Psoas muscle (tissue), 8 donors: Measurements from ENCODE around the gene ZNF469. TPM values are rescaled to one million over a fixed set of nuclear protein-coding genes. Genes with fewer than 3 reads are reported as not detected.
"Not testable (repeated sequence)": the region's sequence is repeated elsewhere in the genome, so short reads cannot be mapped to it uniquely, and the experiment has no call there.

Experiments
- ATAC-seq, 4 donors: fragments of 200-7000 bp; cut with Tn5 transposase; one replicate each; pipeline ENCODE4 v1.9.1; 2020; ENCODE audit warnings: moderate library complexity in 3 of 4, mild to moderate bottlenecking in 2 of 4
- DNase-seq, 2 donors: peaks; one replicate each; pipeline ENCODE4 v3.0.0-alpha.2; 2020
- H3K27ac ChIP-seq: fragments of 200-600 bp; one replicate; pipeline ENCODE4 v1.8.0; 2022
- H3K27me3 ChIP-seq, 3 donors: fragments of 200-600 bp in 1 of 3; one replicate each; pipeline versions ENCODE4 v1.6.1 to v1.8.0; 2013 to 2022; ENCODE audit warnings: low read length in 2 of 3, mild to moderate bottlenecking in 2 of 3, moderate library complexity in 1 of 3; ENCODE audit not compliant: insufficient read depth in 3 of 3
- H3K36me3 ChIP-seq, 2 donors: fragments of 200-600 bp in 1 of 2; one replicate each; pipeline versions ENCODE4 v1.6.1 to v1.8.0; 2013 to 2022; ENCODE audit warnings: low read depth in 1 of 2, mild to moderate bottlenecking in 1 of 2, moderate library complexity in 1 of 2; ENCODE audit not compliant: insufficient read depth in 1 of 2
- H3K4me1 ChIP-seq: fragments of 200-600 bp; one replicate; pipeline ENCODE4 v1.8.0; 2022
- H3K4me3 ChIP-seq: fragments of 200-600 bp; one replicate; pipeline ENCODE4 v1.8.0; 2022; ENCODE audit warnings: mild to moderate bottlenecking
- H3K9me3 ChIP-seq: fragments of 200-600 bp; one replicate; pipeline ENCODE4 v1.8.0; 2022
- WGBS, 3 donors: extraction: QIAGEN DNeasy Blood & Tissue Kit; methylation state at CpG; one replicate each; pipeline versions ENCODE4 v1.1.6 to v1.1.7; 2013; 5-methylcytosine and 5-hydroxymethylcytosine counted together
- intact Hi-C, 2 donors: fragments of 100-400 bp; cut with DNase I; formaldehyde crosslinking; loops; one replicate each; pipeline versions ENCODE4 v1.11.0 to v1.14.2; 2022
- polyA plus RNA-seq, 3 donors: library from polyadenylated mRNA; stranded (reverse); fragments of 200-250 nt; gene quantifications; one replicate each; pipeline ENCODE4 v1.2.3, GENCODE V29; 2013
- total RNA-seq, 4 donors: library from RNA; stranded (reverse); fragmentation: NEBNext Ultra II Directional in 2 of 4; extraction: Animal tissue kit (Norgen Biotek cat#: 25700) in 2 of 4; gene quantifications; one replicate each; pipeline versions ENCODE4 v1.2.1 to v1.2.4, GENCODE V29; 2021 to 2023
- TF ChIP-seq, protein P1 (sequence below): fragments of 200-600 bp; IDR thresholded peaks from one replicate; pipeline ENCODE4 v1.8.0; 2022; ENCODE audit warnings: antibody characterized with exemption
- donor health status: healthy with polysubstance abuse.
- donor health status: DM: no; HTN: no; CAD: no; lungs with moderate emphysema.
- donor health status: Bipolar disorder and iron deficiency.
- donor health status: healthy.
- donor health status: DM: yes; HTN: yes; CAD: no.
- donor health status: DM: no; HTN: no; CAD: no.
- donor health status: DM: no; HTN: no; CAD: no.
- donor health status: DM: yes; HTN: yes; CAD: no.

ZNF469 gene
- total and polyA plus RNA-seq, 7 donors, result 0.08 to 1.7 (median 0.30) TPM

DNA sequence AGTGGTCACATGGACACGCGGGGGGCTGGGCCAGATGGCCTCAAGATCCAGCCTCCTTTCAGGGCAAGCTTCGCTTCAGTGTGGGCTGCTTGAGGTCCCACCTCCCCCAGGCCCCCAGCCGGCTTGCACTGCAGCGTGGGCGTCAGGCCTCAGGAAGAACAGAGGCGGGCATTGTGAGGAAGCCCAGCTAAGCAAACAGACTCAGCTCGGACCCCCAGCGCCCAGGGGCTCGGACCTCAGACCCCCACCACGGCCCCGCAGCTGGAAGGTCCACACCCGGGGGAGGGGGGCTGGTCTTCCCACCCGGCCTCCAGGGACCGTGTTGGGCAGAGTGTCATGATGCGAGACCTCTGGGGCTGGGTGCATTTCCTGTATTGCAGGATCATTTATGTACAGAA is 24.7 kb upstream of the ZNF469 start:
- peak; percentile 8 to 23 for DNase-seq
- Histone ChIP-seq H3K27me3 (peaks cover 0 to 11% (median 6%) of the 10 kb centered on the region in 3 donors), H3K9me3 (no peaks in the 10 kb centered on the region), H3K27ac (no peak overlapping the region), H3K4me1 (no peaks in the 10 kb centered on the region), H3K4me3 (no peak overlapping the region), H3K36me3 (no peaks in the 10 kb centered on the region)
- 73 to 76% (median 74%) methylated on average over 15 to 16 of the region's 16 CpGs for WGBS, 3 donors
- intact Hi-C loops, result no loop called here
- TF ChIP-seq, protein P1, sequence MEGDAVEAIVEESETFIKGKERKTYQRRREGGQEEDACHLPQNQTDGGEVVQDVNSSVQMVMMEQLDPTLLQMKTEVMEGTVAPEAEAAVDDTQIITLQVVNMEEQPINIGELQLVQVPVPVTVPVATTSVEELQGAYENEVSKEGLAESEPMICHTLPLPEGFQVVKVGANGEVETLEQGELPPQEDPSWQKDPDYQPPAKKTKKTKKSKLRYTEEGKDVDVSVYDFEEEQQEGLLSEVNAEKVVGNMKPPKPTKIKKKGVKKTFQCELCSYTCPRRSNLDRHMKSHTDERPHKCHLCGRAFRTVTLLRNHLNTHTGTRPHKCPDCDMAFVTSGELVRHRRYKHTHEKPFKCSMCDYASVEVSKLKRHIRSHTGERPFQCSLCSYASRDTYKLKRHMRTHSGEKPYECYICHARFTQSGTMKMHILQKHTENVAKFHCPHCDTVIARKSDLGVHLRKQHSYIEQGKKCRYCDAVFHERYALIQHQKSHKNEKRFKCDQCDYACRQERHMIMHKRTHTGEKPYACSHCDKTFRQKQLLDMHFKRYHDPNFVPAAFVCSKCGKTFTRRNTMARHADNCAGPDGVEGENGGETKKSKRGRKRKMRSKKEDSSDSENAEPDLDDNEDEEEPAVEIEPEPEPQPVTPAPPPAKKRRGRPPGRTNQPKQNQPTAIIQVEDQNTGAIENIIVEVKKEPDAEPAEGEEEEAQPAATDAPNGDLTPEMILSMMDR, result no peak
- ATAC-seq, result no peak

DNA sequence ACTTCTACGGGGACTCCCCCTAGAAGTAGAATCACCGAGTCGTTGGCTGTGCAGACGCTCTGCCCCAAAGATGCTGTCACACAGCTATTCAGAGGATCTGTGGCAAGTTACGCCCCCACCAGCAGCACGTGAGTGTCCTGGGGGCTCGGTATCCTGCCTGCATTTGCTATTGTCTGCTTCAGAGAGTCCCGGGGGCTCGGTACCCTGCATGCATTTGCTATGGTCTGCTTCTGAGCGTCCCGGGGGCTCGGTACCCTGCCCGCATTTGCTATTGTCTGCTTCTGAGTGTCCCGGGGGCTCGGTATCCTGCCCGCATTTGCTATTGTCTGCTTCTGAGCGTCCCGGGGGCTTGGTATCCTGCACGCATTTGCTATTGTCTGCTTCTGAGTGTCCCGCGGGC is 23.8 kb upstream of the ZNF469 start:
- no peaks in the 10 kb centered on the region for H3K4me1 ChIP-seq
- H3K4me3 ChIP-seq, result no peak overlapping the region
- intact Hi-C loops, result no loop called here
- no peaks in the 10 kb centered on the region for H3K9me3 ChIP-seq
- DNase-seq (peak; percentile 0 to 12), ATAC-seq (no peak)
- TF ChIP-seq, protein P1, result no peak
- H3K27ac ChIP-seq, result no peak overlapping the region
- H3K27me3 ChIP-seq, result peaks cover 0 to 11% (median 6%) of the 10 kb centered on the region in 3 donors
- WGBS, 3 donors, result 76 to 82% (median 79%) methylated on average over 21 of the region's 21 CpGs
- no peaks in the 10 kb centered on the region for H3K36me3 ChIP-seq

DNA sequence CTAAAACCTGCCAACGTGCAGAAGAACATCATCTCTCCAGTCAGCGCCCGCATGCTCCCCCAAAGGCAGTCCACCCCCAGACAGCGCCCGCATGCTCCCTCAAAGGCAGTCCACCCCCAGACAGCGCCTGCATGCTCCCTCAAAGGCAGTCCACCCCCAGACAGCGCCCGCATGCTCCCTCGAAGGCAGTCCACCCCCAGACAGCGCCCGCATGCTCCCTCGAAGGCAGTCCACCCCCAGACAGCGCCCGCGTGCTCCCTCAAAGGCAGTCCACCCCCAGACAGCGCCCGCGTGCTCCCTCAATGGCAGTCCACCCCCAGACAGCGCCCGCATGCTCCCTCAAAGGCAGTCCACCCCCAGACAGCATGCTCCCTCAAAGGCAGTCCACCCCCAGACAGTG is 22.4 kb upstream of the ZNF469 start:
- H3K9me3 ChIP-seq, H3K36me3 ChIP-seq, H3K4me3 ChIP-seq, intact Hi-C loops, H3K27ac ChIP-seq, ATAC-seq, H3K4me1 ChIP-seq: not testable (repeated sequence)
- peak in 1 of 2 donors; percentile 15 for DNase-seq
- H3K27me3 ChIP-seq, result peaks cover 0 to 11% (median 6%) of the 10 kb centered on the region in 3 donors
- WGBS, 3 donors, result 92 to 95% (median 94%) methylated on average over 19 to 20 of the region's 20 CpGs

DNA sequence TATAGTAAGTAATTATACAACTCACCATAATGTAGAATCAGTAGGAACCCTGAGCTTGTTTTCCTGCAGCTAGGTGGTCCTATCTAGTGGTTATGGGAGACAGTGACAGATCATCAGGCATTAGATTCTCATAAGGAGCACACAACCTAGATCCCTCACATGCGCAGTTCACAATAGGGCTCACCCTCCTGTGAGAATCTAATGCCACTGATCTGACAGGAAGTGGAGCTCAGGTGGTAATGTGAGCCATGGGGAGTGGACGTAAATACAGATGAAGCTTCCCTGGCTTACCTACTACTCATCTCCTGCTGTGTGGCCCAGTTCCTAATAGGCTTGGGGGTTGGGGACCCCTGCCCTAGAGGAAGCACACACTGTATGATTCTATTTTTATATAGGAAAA is 21.8 kb upstream of the ZNF469 start:
- H3K9me3 ChIP-seq, result no peaks in the 10 kb centered on the region
- no peak for DNase-seq
- intact Hi-C loops, result no loop called here
- no peak for ATAC-seq
- TF ChIP-seq, protein P1, result no peak
- no peak overlapping the region for H3K27ac ChIP-seq
- 71 to 84% (median 73%) methylated on average over 2 of the region's 2 CpGs for WGBS, 3 donors
- no peaks in the 10 kb centered on the region for H3K4me1 ChIP-seq
- H3K27me3 ChIP-seq, result peaks cover 0 to 11% (median 6%) of the 10 kb centered on the region in 3 donors
- H3K4me3 ChIP-seq, result no peak overlapping the region
- H3K36me3 ChIP-seq, result no peaks in the 10 kb centered on the region

DNA sequence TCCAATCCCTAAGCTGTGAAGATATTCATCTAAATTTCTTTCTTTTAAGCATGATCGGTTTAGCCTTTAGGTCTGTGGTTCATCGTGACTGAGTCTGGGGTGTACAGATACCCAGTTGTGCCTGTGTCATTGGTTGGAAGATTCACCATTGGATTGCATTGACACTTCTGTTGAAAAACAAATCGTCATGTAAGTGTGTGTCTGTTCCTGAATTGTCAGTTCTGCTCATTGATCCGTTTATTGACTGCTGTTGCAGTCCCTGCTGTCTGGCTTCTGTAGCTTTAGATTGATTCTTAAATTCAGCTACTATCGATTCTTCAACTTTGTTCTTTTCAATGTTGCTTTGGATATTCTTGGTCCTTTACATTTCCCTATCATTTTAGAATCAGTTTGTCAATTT is 21.0 kb upstream of the ZNF469 start:
- Histone ChIP-seq H3K4me3 (no peak overlapping the region), H3K27ac (no peak overlapping the region), H3K27me3 (peaks cover 0 to 11% (median 6%) of the 10 kb centered on the region in 3 donors), H3K4me1 (no peaks in the 10 kb centered on the region), H3K9me3 (no peaks in the 10 kb centered on the region), H3K36me3 (no peaks in the 10 kb centered on the region)
- ATAC-seq, result no peak
- WGBS, 3 donors, result 81 to 86% (median 82%) methylated on average over 5 of the region's 5 CpGs
- intact Hi-C loops, result no loop called here
- DNase-seq, result no peak
- TF ChIP-seq, protein P1, result no peak
